Upper lobe of left lung (tissue), 4 donors: Measurements from ENCODE around the gene SOX5.

ENCODE experiments used
- CTCF ChIP-seq, 6 experiments: fragments of 450-650 bp in 4 of 6; fragments of 200-600 bp in 2 of 6; sonication (generic) in 2 of 6; IDR thresholded peaks; one replicate each; pipeline ENCODE4 v1.5.1; 2016 to 2019; ENCODE audit warnings: antibody characterized with exemption in 6 of 6
- EP300 ChIP-seq, 4 donors: sonication (generic); formaldehyde crosslinking; IDR thresholded peaks; one replicate each; pipeline ENCODE4 v1.5.1; 2017; ENCODE audit warnings: antibody characterized with exemption in 4 of 4, control low read depth in 2 of 4
- POLR2A ChIP-seq, 4 donors: fragments of 450-650 bp; IDR thresholded peaks; one replicate each; pipeline ENCODE4 v1.5.1; 2016 to 2017; ENCODE audit warnings: antibody characterized with exemption in 4 of 4, mild to moderate bottlenecking in 2 of 4
- POLR2AphosphoS5 ChIP-seq, 2 donors: sonication (generic); formaldehyde crosslinking; IDR thresholded peaks; one replicate each; pipeline ENCODE4 v1.5.1; 2017; ENCODE audit warnings: antibody characterized with exemption in 2 of 2

- no peak for TF ChIP-seq CTCF (IDR thresholded peaks at IDR 0.05)
- TF ChIP-seq POLR2AphosphoS5 (IDR thresholded peaks at IDR 0.05) = no peak
- no peak for TF ChIP-seq POLR2A (IDR thresholded peaks at IDR 0.05)
- no peak for TF ChIP-seq EP300 (IDR thresholded peaks at IDR 0.05)
These were observed 174.3 kb downstream of the SOX5 start for GRCh38 chr12:23775208-23775607.
